A549 (cell line): ENCODE data around the gene SVIL. TPM values are rescaled to one million over a fixed set of nuclear protein-coding genes. Genes with fewer than 3 reads are reported as not detected.

Experiments
- ATAC-seq, 2 experiments: fragments of 200-7000 bp in 1 of 2; fragments of >200 bp in 1 of 2; cut with Nextera tagmentation in 1 of 2; cut with Tn5 transposase in 1 of 2; 3 replicates each; pipeline versions ENCODE4 v1.8.0 to v1.9.1; 2018 to 2020; ENCODE audit warnings: mild to moderate bottlenecking in 1 of 2, moderate library complexity in 1 of 2
- CTCF ChIA-PET: fragments of 300-600 bp; sonication (Branson Sonifier 250); formaldehyde crosslinking; extraction: SDS; loops from one replicate; lab custom pipeline; 2021; ENCODE audit warnings: antibody characterized with exemption, inconsistent platforms; lab: Yijun Ruan, JAX
- POLR2A ChIA-PET: fragments of 350-600 bp; formaldehyde crosslinking; extraction: SDS; loops from one replicate; lab custom pipeline; 2021; ENCODE audit warnings: antibody characterized with exemption, inconsistent platforms; lab: Yijun Ruan, JAX
- DNase-seq, 2 experiments: peaks; one replicate each; pipeline versions ENCODE4 v3.0.0 to v3.0.0-alpha.2; 2011 to 2016; ENCODE audit warnings: low read depth in 1 of 2, low spot score in 1 of 2
- FAIRE-seq: peaks from 2 replicates; lab custom pipeline; 2011; peaks lifted over from hg19 to GRCh38; lab: Jason Lieb, UNC
- H3K27ac ChIP-seq, 2 experiments: fragments of >200 bp; sonication (Bioruptor Twin); formaldehyde crosslinking; 3 replicates each; pipeline ENCODE4 v1.5.1; 2016 to 2017
- H3K4me1 ChIP-seq: fragments of >200 bp; sonication (Bioruptor Twin); formaldehyde crosslinking; 3 replicates; pipeline ENCODE4 v1.6.1; 2016
- H3K4me2 ChIP-seq: fragments of >200 bp; sonication (Bioruptor Twin); formaldehyde crosslinking; 3 replicates; pipeline ENCODE4 v1.6.1; 2016
- H3K4me3 ChIP-seq: fragments of >200 bp; sonication (Bioruptor Twin); formaldehyde crosslinking; 3 replicates; pipeline ENCODE4 v1.5.1; 2016
- H3K9me3 ChIP-seq: fragments of >200 bp; sonication (Bioruptor Twin); formaldehyde crosslinking; 3 replicates; pipeline ENCODE4 v1.6.1; 2016
- ATOH8 ChIP-seq: fragments of 250-450 bp; sonication (Bioruptor Pico); IDR thresholded peaks from 2 replicates; pipeline ENCODE4 v1.5.0; 2020; ENCODE audit warnings: low read depth, mild to moderate bottlenecking, moderate library complexity
- CBX8 ChIP-seq: fragments of 200-600 bp; sonication (generic); IDR thresholded peaks from 2 replicates; pipeline ENCODE4 v1.6.1; 2016
- CEBPB ChIP-seq, 2 experiments: fragments of >200 bp in 1 of 2; sonication (Bioruptor Twin) in 1 of 2; formaldehyde crosslinking in 1 of 2; IDR thresholded peaks; 2 replicates each; pipeline ENCODE4 v1.6.1; 2012 to 2016
- CHD4 ChIP-seq: fragments of 200-600 bp; sonication (generic); IDR thresholded peaks from 2 replicates; pipeline ENCODE4 v1.6.1; 2016; ENCODE audit warnings: antibody characterized with exemption, mild to moderate bottlenecking, borderline replicate concordance
- EHMT2 ChIP-seq: fragments of 200-600 bp; sonication (generic); IDR thresholded peaks from 2 replicates; pipeline ENCODE4 v1.6.1; 2016; ENCODE audit warnings: antibody characterized with exemption, low read depth, mild to moderate bottlenecking, moderate library complexity
- ELK1 ChIP-seq: fragments of 150-350 bp; IDR thresholded peaks from 2 replicates; pipeline ENCODE4 v1.6.1; 2014; ENCODE audit warnings: low read depth, mild to moderate bottlenecking, low read length
- EP300 ChIP-seq, 2 experiments: fragments of >200 bp; sonication (Bioruptor Twin); formaldehyde crosslinking; IDR thresholded peaks; 2 replicates in 1 of 2; 3 replicates in 1 of 2; pipeline ENCODE4 v1.6.1; 2016 to 2017
- ESRRA ChIP-seq: fragments of 150-350 bp; IDR thresholded peaks from 2 replicates; pipeline ENCODE4 v1.6.1; 2014; ENCODE audit warnings: mild to moderate bottlenecking, low read length, borderline replicate concordance
- FOSL2 ChIP-seq, 2 experiments: fragments of 450-650 bp in 1 of 2; fragments of >200 bp in 1 of 2; sonication (Bioruptor Twin) in 1 of 2; formaldehyde crosslinking; IDR thresholded peaks; 2 replicates each; pipeline versions ENCODE4 v1.5.0 to v1.6.1; 2016 to 2020; ENCODE audit warnings: mild to moderate bottlenecking in 1 of 2, moderate library complexity in 1 of 2
- GATA3 ChIP-seq: IDR thresholded peaks from 2 replicates; pipeline ENCODE4 v1.6.1; 2012; ENCODE audit warnings: borderline replicate concordance
- HOXB13 ChIP-seq: fragments of 250-450 bp; sonication (Bioruptor Pico); IDR thresholded peaks from 2 replicates; pipeline ENCODE4 v1.5.0; 2020; ENCODE audit warnings: low read depth, mild to moderate bottlenecking, moderate library complexity
- JUN ChIP-seq, 2 experiments: fragments of >200 bp; sonication (Bioruptor Twin); formaldehyde crosslinking; IDR thresholded peaks; 2 replicates in 1 of 2; 3 replicates in 1 of 2; pipeline ENCODE4 v1.6.1; 2016 to 2017
- KDM1A ChIP-seq: fragments of 200-600 bp; sonication (generic); IDR thresholded peaks from 2 replicates; pipeline ENCODE4 v1.6.1; 2016; ENCODE audit warnings: low read depth, mild to moderate bottlenecking
- KDM5A ChIP-seq: fragments of 200-600 bp; sonication (generic); IDR thresholded peaks from 2 replicates; pipeline ENCODE4 v1.6.1; 2016; ENCODE audit warnings: antibody characterized with exemption, mild to moderate bottlenecking
- MAFK ChIP-seq: fragments of 450-650 bp; IDR thresholded peaks from 2 replicates; pipeline ENCODE4 v1.6.1; 2014; ENCODE audit not compliant: partially characterized antibody
- MAX ChIP-seq: IDR thresholded peaks from 2 replicates; pipeline ENCODE4 v1.6.1; 2012
- MAZ ChIP-seq: fragments of 150-350 bp; IDR thresholded peaks from 2 replicates; pipeline ENCODE4 v1.6.1; 2014; ENCODE audit warnings: antibody characterized with exemption, low read depth, low read length, borderline replicate concordance
- MYC ChIP-seq: IDR thresholded peaks from 2 replicates; pipeline ENCODE4 v1.6.1; 2012; ENCODE audit warnings: mild to moderate bottlenecking, inconsistent platforms, low read length, improper control_type of control experiment, borderline replicate concordance
- NFE2L2 ChIP-seq: fragments of 150-350 bp; conservative IDR thresholded peaks from 2 replicates; pipeline ENCODE4 v1.6.1; 2014; ENCODE audit warnings: low read length
- NPAS2 ChIP-seq: fragments of 250-450 bp; sonication (Bioruptor Pico); IDR thresholded peaks from 2 replicates; pipeline ENCODE4 v1.8.0; 2022; ENCODE audit warnings: mild to moderate bottlenecking, moderate library complexity, borderline replicate concordance
- PBX3 ChIP-seq: IDR thresholded peaks from 2 replicates; pipeline ENCODE4 v1.6.1; 2012
- PHF8 ChIP-seq: fragments of 200-600 bp; sonication (generic); IDR thresholded peaks from 2 replicates; pipeline ENCODE4 v1.6.1; 2016; ENCODE audit warnings: low read depth, mild to moderate bottlenecking, antibody characterized with exemption, moderate library complexity, borderline replicate concordance
- SREBF2 ChIP-seq: fragments of 450-650 bp; IDR thresholded peaks from 2 replicates; pipeline ENCODE4 v1.6.1; 2014; ENCODE audit warnings: mild to moderate bottlenecking, moderate library complexity
- TFCP2L1 ChIP-seq: fragments of 250-450 bp; sonication (Bioruptor Pico); IDR thresholded peaks from 2 replicates; pipeline ENCODE4 v1.5.0; 2021; ENCODE audit warnings: mild to moderate bottlenecking
- USF2 ChIP-seq: fragments of 450-650 bp; IDR thresholded peaks from 2 replicates; pipeline ENCODE4 v1.6.1; 2014; ENCODE audit warnings: antibody characterized with exemption
- ZNF302 ChIP-seq: fragments of 250-450 bp; sonication (Bioruptor Pico); IDR thresholded peaks from 2 replicates; pipeline ENCODE4 v1.9.0; 2021; ENCODE audit warnings: inconsistent platforms, mild to moderate bottlenecking, moderate library complexity
- ZSCAN20 ChIP-seq: fragments of 250-450 bp; sonication (Bioruptor Pico); IDR thresholded peaks from 2 replicates; pipeline ENCODE4 v1.8.0; 2022; ENCODE audit warnings: mild to moderate bottlenecking, moderate library complexity
- WGBS: methylation state at CpG from one replicate; pipeline ENCODE4 v1.1.6; 2017; ENCODE audit errors: missing lambda C conversion rate; 5-methylcytosine and 5-hydroxymethylcytosine counted together
- polyA plus RNA-seq, 4 experiments: library from polyadenylated mRNA; depleted of rRNA in 3 of 4; stranded (reverse); fragments of >200 nt; fragmentation: RNase III in 1 of 4; extraction: RNeasy Plus Mini Kit Qiagen cat#74134 plus additional on column Dnase treatment in 1 of 4; gene quantifications; 2 replicates in 3 of 4; 3 replicates in 1 of 4; pipeline ENCODE4 v1.2.3, GENCODE V29; 2011 to 2017

Gene SVIL
- polyA plus RNA-seq, 2 of the 4 experiments (the other 2 are of a cell fraction): 12.0 to 20.4 TPM

GRCh38 chr10:29603223-29603896 lies 31.4 kb downstream of the SVIL start:
- POLR2A ChIA-PET: no interaction called here
- H3K9me3 ChIP-seq: no peaks in the 10 kb centered on the region
- no peak for ATAC-seq
- no peak overlapping the region for H3K4me3 ChIP-seq
- no peak for DNase-seq
- H3K4me1 ChIP-seq: no peaks in the 10 kb centered on the region
- CTCF ChIA-PET: interaction anchor here (0.9 kb wide), 1 partner anchor 33 kb away, joined by 3 read pairs; no protein-coding TSS in a partner anchor
- 89% methylated on average over 3 of the region's 3 CpGs for WGBS
- no peak overlapping the region for H3K4me2 ChIP-seq
- H3K27ac ChIP-seq: no peak overlapping the region
- TF ChIP-seq MYC: no peak
- no peak for TF ChIP-seq SREBF2
- no peak for TF ChIP-seq GATA3
- TF ChIP-seq JUN (IDR thresholded peaks at IDR 0.05): no peak
- TF ChIP-seq PBX3: no peak
- no peak for TF ChIP-seq EHMT2
- no peak for TF ChIP-seq HOXB13
- no peak for TF ChIP-seq MAX
- no peak for TF ChIP-seq NPAS2 (CRISPR knock-in tag)
- no peak for TF ChIP-seq USF2
- TF ChIP-seq ESRRA: no peak
- no peak for TF ChIP-seq CHD4
- TF ChIP-seq KDM5A: no peak
- TF ChIP-seq CEBPB (IDR thresholded peaks at IDR 0.05): no peak
- TF ChIP-seq ATOH8: no peak
- FAIRE-seq: no peak

GRCh38 chr10:29600821-29601220 lies 34.0 kb downstream of the SVIL start:
- WGBS: 94% methylated on average over 6 of the region's 6 CpGs
- H3K9me3 ChIP-seq: no peaks in the 10 kb centered on the region
- no peak for DNase-seq
- H3K4me2 ChIP-seq: no peak overlapping the region
- TF ChIP-seq EP300 (IDR thresholded peaks at IDR 0.05) (no peak), NPAS2 (CRISPR knock-in tag) (no peak), USF2 (no peak), ELK1 (no peak), CBX8 (no peak), MAFK (no peak), PHF8 (no peak), CHD4 (no peak), MAZ (no peak), KDM1A (no peak), ZNF302 (CRISPR knock-in tag) (no peak), ZSCAN20 (CRISPR knock-in tag) (no peak), FOSL2 (IDR thresholded peaks at IDR 0.05) (no peak), FOSL2 (CRISPR knock-in tag; IDR thresholded peaks at IDR 0.05) (no peak), NFE2L2 (no peak), TFCP2L1 (CRISPR knock-in tag) (no peak)
- ChIA-PET POLR2A (no interaction called here), CTCF (interaction anchor here (0.6 to 1.8 kb wide), 5 partner anchors 9 to 88 kb away, joined by 3 to 9 read pairs (median 4); no protein-coding TSS in a partner anchor)
- H3K4me3 ChIP-seq: no peak overlapping the region
- FAIRE-seq: no peak
- no peak overlapping the region for H3K27ac ChIP-seq
- no peak for ATAC-seq
- H3K4me1 ChIP-seq: no peaks in the 10 kb centered on the region
